H9 (cell line): ENCODE results near the gene LHPP. TPM values are rescaled to one million over a fixed set of nuclear protein-coding genes. Genes with fewer than 3 reads are reported as not detected.

Experiments
- DNase-seq: peaks from one replicate; pipeline ENCODE4 v3.0.0-alpha.2; 2017
- H2AFZ ChIP-seq: one replicate; pipeline ENCODE4 v1.6.1; 2013; ENCODE audit warnings: mild to moderate bottlenecking, low read length, control low read depth, moderate library complexity
- H2AK5ac ChIP-seq: 2 replicates; pipeline ENCODE4 v1.6.1; 2013; ENCODE audit warnings: low read length, control low read depth, mixed read lengths; ENCODE audit not compliant: insufficient read length
- H2BK120ac ChIP-seq: one replicate; pipeline ENCODE4 v1.6.1; 2013; ENCODE audit warnings: low read depth, mild to moderate bottlenecking, low read length, control low read depth, inconsistent platforms; ENCODE audit not compliant: poor library complexity, severe bottlenecking
- H2BK12ac ChIP-seq: 2 replicates; pipeline ENCODE4 v1.6.1; 2013; ENCODE audit warnings: low read length, control low read depth, mixed read lengths, low read depth; ENCODE audit not compliant: insufficient read length
- H2BK15ac ChIP-seq: 2 replicates; pipeline ENCODE4 v1.6.1; 2013; ENCODE audit warnings: low read depth, low read length, control low read depth
- H2BK20ac ChIP-seq: one replicate; pipeline ENCODE4 v1.6.1; 2013; ENCODE audit warnings: low read depth, mild to moderate bottlenecking, low read length, control low read depth, inconsistent platforms; ENCODE audit not compliant: poor library complexity, severe bottlenecking
- H2BK5ac ChIP-seq: 2 replicates; pipeline ENCODE4 v1.6.1; 2013; ENCODE audit warnings: low read length, control low read depth, mixed read lengths; ENCODE audit not compliant: insufficient read length
- H3K14ac ChIP-seq: 2 replicates; pipeline ENCODE4 v1.6.1; 2013; ENCODE audit warnings: low read length, control low read depth; ENCODE audit not compliant: insufficient read depth
- H3K18ac ChIP-seq: 2 replicates; pipeline ENCODE4 v1.6.1; 2013; ENCODE audit warnings: low read depth, mild to moderate bottlenecking, mixed read lengths, low read length, control low read depth; ENCODE audit not compliant: insufficient read length
- H3K23ac ChIP-seq: 2 replicates; pipeline ENCODE4 v1.6.1; 2013; ENCODE audit warnings: low read length, control low read depth, mixed read lengths, low read depth; ENCODE audit not compliant: insufficient read length
- H3K23me2 ChIP-seq: 2 replicates; pipeline ENCODE4 v1.6.1; 2013; ENCODE audit warnings: low read depth, mild to moderate bottlenecking, mixed read lengths, low read length, control low read depth; ENCODE audit not compliant: insufficient read length, poor library complexity, severe bottlenecking
- H3K27ac ChIP-seq: 2 replicates; pipeline ENCODE4 v1.5.1; 2013; ENCODE audit warnings: low read length, control low read depth, mixed read lengths, low read depth; ENCODE audit not compliant: insufficient read length
- H3K27me3 ChIP-seq: 2 replicates; pipeline ENCODE4 v1.6.1; 2013; ENCODE audit warnings: low read length, control low read depth, inconsistent platforms; ENCODE audit not compliant: insufficient read depth
- H3K4ac ChIP-seq: 2 replicates; pipeline ENCODE4 v1.6.1; 2013; ENCODE audit warnings: low read depth, mild to moderate bottlenecking, control low read depth, inconsistent platforms, low read length, moderate library complexity
- H3K4me1 ChIP-seq: 2 replicates; pipeline ENCODE4 v1.6.1; 2013; ENCODE audit warnings: low read length, control low read depth, inconsistent platforms; ENCODE audit not compliant: insufficient read depth
- H3K4me2 ChIP-seq: 2 replicates; pipeline ENCODE4 v1.6.1; 2013; ENCODE audit warnings: low read length, control low read depth, mixed read lengths; ENCODE audit not compliant: insufficient read length, insufficient read depth
- H3K56ac ChIP-seq: 2 replicates; pipeline ENCODE4 v1.6.1; 2013; ENCODE audit warnings: low read depth, mild to moderate bottlenecking, mixed read lengths, low read length, control low read depth; ENCODE audit not compliant: insufficient read length
- H3K79me1 ChIP-seq: 2 replicates; pipeline ENCODE4 v1.6.1; 2013; ENCODE audit warnings: low read depth, mild to moderate bottlenecking, moderate library complexity, low read length, control low read depth, inconsistent platforms; ENCODE audit not compliant: insufficient read depth, poor library complexity, severe bottlenecking
- H3K79me2 ChIP-seq: 2 replicates; pipeline ENCODE4 v1.6.1; 2013; ENCODE audit warnings: low read length, control low read depth, inconsistent platforms; ENCODE audit not compliant: insufficient read depth
- H3K9ac ChIP-seq: 2 replicates; pipeline ENCODE4 v1.6.1; 2013; ENCODE audit warnings: low read length, control low read depth, mixed read lengths; ENCODE audit not compliant: insufficient read length; ENCODE audit errors: extremely low read depth
- H3K9me3 ChIP-seq: one replicate; pipeline ENCODE4 v1.6.1; 2013; ENCODE audit warnings: low read depth, low read length, inconsistent platforms; ENCODE audit not compliant: control insufficient read depth
- H3T11ph ChIP-seq: one replicate; pipeline ENCODE4 v1.6.1; 2013; ENCODE audit warnings: mild to moderate bottlenecking, low read length, control low read depth, inconsistent platforms
- H4K20me1 ChIP-seq: one replicate; pipeline ENCODE4 v1.6.1; 2013; ENCODE audit not compliant: control insufficient read depth, insufficient read length, insufficient read depth
- H4K5ac ChIP-seq: 2 replicates; pipeline ENCODE4 v1.6.1; 2013; ENCODE audit warnings: low read depth, mild to moderate bottlenecking, mixed read lengths, low read length, control low read depth; ENCODE audit not compliant: insufficient read length
- H4K8ac ChIP-seq: replicated peaks from 2 replicates; pipeline ENCODE4 v1.6.1; 2013; ENCODE audit warnings: low read length, control low read depth, mixed read lengths, low read depth; ENCODE audit not compliant: insufficient read length
- H4K91ac ChIP-seq: 2 replicates; pipeline ENCODE4 v1.6.1; 2013; ENCODE audit warnings: low read depth, mild to moderate bottlenecking, moderate library complexity, mixed read lengths, low read length, control low read depth; ENCODE audit not compliant: insufficient read length
- H3K27ac Mint-ChIP-seq, 3 experiments: 2 replicates in 2 of 3; 3 replicates in 1 of 3; pipeline ENCODE4 v1.8.0; 2020 to 2021; ENCODE audit warnings: mixed read lengths in 3 of 3, mild to moderate bottlenecking in 1 of 3, moderate library complexity in 1 of 3
- H3K27me3 Mint-ChIP-seq: 2 replicates; pipeline ENCODE4 v1.8.0; 2021; ENCODE audit warnings: low read depth, mild to moderate bottlenecking, moderate library complexity, mixed read lengths
- H3K36me3 Mint-ChIP-seq, 3 experiments: 2 replicates in 2 of 3; 3 replicates in 1 of 3; pipeline ENCODE4 v1.8.0; 2020 to 2021; ENCODE audit warnings: low read depth in 3 of 3, mixed read lengths in 3 of 3; ENCODE audit not compliant: insufficient read depth in 1 of 3
- H3K4me1 Mint-ChIP-seq, 2 experiments: 2 replicates each; pipeline ENCODE4 v1.8.0; 2020; ENCODE audit warnings: mixed read lengths in 2 of 2
- H3K4me3 Mint-ChIP-seq, 2 experiments: 2 replicates in 1 of 2; 3 replicates in 1 of 2; pipeline ENCODE4 v1.8.0; 2020 to 2021; ENCODE audit warnings: mild to moderate bottlenecking in 2 of 2, mixed read lengths in 2 of 2, moderate library complexity in 1 of 2
- H3K9me3 Mint-ChIP-seq, 2 experiments: 2 replicates in 1 of 2; 3 replicates in 1 of 2; pipeline ENCODE4 v1.8.0; 2020; ENCODE audit warnings: mild to moderate bottlenecking in 2 of 2, mixed read lengths in 2 of 2, moderate library complexity in 1 of 2
- WGBS: extraction: QIAGEN DNeasy Blood & Tissue Kit; methylation state at CpG from one replicate; pipeline ENCODE4 v1.1.7; 2013; ENCODE audit warnings: missing lambda C conversion rate, low lambda C conversion rate, mixed read lengths; ENCODE audit not compliant: insufficient read length; ENCODE audit errors: extremely low coverage; 5-methylcytosine and 5-hydroxymethylcytosine counted together
- total RNA-seq: library from RNA; stranded (reverse); gene quantifications from 2 replicates; pipeline ENCODE4 v1.2.1, GENCODE V29; 2021
- TF ChIP-seq, protein P1 (sequence below): fragments of 200-600 bp; sonication (generic); conservative IDR thresholded peaks from 3 replicates; pipeline ENCODE4 v1.8.0; 2021; ENCODE audit warnings: antibody characterized with exemption, mild to moderate bottlenecking

Gene LHPP
- total RNA-seq, 1 experiment from 2014 or later = 29.6 TPM

DNA sequence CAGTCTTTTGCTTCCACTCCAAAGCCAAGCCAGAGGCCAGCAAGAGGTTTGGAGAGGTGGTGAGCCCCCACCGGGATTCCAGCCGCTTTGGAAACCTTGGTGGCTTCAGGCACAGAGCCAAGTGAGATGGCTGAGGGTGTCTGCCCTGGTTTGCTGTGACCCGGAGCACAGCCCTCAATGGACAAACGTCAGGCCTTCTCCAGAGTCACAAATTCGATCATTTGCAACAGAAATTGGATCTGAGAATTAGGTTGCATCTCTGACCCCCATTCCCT is 10.9 kb upstream of the LHPP start:
- Histone ChIP-seq H3K4ac (no peak overlapping the region), H3T11ph (no peak overlapping the region), H4K8ac (no peak overlapping the region), H3K23me2 (peaks cover 23% of the 10 kb centered on the region), H2BK15ac (no peak overlapping the region), H3K14ac (no peak overlapping the region), H3K79me1 (no peaks in the 10 kb centered on the region), H3K27me3 (peaks cover 15% of the 10 kb centered on the region; the same call in 1 of the 2 replicates), H2AFZ (no peak overlapping the region), H3K79me2 (no peaks in the 10 kb centered on the region), H2BK12ac (no peak overlapping the region), H2BK5ac (no peak overlapping the region), H4K91ac (no peak overlapping the region), H3K27ac (no peak overlapping the region), H3K23ac (no peak overlapping the region), H3K4me2 (peak overlapping the region; percentile 72), H2BK120ac (no peak overlapping the region), H4K20me1 (no peaks in the 10 kb centered on the region), H3K18ac (no peak overlapping the region), H2BK20ac (no peak overlapping the region), H4K5ac (no peak overlapping the region), H3K9ac (no peak overlapping the region), H3K9me3 (no peaks in the 10 kb centered on the region), H3K56ac (no peak overlapping the region), H2AK5ac (no peak overlapping the region), H3K4me1 (peaks cover 20% of the 10 kb centered on the region)
- Mint-ChIP-seq H3K36me3 (peaks cover 0 to 9% (median 0%) of the 10 kb centered on the region in 3 experiments; a peak in 3 of 7 replicates), H3K9me3 (no peaks in the 10 kb centered on the region; a peak in 2 of 5 replicates), H3K4me3 (peak overlapping the region; percentile 67 to 85), H3K27ac (peak overlapping the region in 2 of 3 experiments; percentile 30 to 91; a peak in 4 of 7 replicates), H3K27me3 (peaks cover 75% of the 10 kb centered on the region), H3K4me1 (peaks cover 61 to 69% of the 10 kb centered on the region in 2 experiments)
- WGBS = no CpG with 5 or more reads among the region's 5 CpGs
- TF ChIP-seq, protein P1, sequence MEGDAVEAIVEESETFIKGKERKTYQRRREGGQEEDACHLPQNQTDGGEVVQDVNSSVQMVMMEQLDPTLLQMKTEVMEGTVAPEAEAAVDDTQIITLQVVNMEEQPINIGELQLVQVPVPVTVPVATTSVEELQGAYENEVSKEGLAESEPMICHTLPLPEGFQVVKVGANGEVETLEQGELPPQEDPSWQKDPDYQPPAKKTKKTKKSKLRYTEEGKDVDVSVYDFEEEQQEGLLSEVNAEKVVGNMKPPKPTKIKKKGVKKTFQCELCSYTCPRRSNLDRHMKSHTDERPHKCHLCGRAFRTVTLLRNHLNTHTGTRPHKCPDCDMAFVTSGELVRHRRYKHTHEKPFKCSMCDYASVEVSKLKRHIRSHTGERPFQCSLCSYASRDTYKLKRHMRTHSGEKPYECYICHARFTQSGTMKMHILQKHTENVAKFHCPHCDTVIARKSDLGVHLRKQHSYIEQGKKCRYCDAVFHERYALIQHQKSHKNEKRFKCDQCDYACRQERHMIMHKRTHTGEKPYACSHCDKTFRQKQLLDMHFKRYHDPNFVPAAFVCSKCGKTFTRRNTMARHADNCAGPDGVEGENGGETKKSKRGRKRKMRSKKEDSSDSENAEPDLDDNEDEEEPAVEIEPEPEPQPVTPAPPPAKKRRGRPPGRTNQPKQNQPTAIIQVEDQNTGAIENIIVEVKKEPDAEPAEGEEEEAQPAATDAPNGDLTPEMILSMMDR = no peak
- DNase-seq = no peak
